Testis (tissue), 2 donors: Measurements from ENCODE around the gene SHISA4.

ENCODE experiments used
- POLR2A ChIP-seq: fragments of 450-650 bp; IDR thresholded peaks from one replicate; pipeline ENCODE4 v1.6.1; 2017; ENCODE audit warnings: antibody characterized with exemption, mild to moderate bottlenecking, moderate library complexity
- TF ChIP-seq, protein P1 (sequence below), 3 experiments: fragments of 450-650 bp in 2 of 3; fragments of 200-600 bp in 1 of 3; sonication (generic) in 1 of 3; IDR thresholded peaks; one replicate each; pipeline ENCODE4 v1.5.1; 2016 to 2019; ENCODE audit warnings: antibody characterized with exemption in 3 of 3, mild to moderate bottlenecking in 2 of 3, moderate library complexity in 1 of 3

DNA sequence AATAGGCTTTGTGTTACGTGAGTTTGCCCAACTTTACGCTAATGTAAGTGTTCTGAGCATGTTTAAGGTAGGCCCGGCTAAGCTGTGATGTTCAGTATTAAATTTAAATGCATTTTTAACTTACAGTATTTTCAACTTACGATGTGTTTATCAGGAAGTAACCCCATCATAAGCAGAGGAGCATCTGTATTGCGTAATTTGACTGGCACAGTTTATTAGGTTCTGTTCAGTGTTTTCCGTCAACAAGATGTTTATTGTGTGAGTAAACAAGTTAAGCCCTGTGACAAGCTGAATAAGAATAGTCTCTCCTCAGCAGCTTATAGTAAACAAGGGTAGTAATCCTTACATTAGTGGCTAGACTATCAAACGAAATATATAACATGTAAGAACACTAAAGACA, 27.2 kb upstream of the SHISA4 start:
- TF ChIP-seq, protein P1, sequence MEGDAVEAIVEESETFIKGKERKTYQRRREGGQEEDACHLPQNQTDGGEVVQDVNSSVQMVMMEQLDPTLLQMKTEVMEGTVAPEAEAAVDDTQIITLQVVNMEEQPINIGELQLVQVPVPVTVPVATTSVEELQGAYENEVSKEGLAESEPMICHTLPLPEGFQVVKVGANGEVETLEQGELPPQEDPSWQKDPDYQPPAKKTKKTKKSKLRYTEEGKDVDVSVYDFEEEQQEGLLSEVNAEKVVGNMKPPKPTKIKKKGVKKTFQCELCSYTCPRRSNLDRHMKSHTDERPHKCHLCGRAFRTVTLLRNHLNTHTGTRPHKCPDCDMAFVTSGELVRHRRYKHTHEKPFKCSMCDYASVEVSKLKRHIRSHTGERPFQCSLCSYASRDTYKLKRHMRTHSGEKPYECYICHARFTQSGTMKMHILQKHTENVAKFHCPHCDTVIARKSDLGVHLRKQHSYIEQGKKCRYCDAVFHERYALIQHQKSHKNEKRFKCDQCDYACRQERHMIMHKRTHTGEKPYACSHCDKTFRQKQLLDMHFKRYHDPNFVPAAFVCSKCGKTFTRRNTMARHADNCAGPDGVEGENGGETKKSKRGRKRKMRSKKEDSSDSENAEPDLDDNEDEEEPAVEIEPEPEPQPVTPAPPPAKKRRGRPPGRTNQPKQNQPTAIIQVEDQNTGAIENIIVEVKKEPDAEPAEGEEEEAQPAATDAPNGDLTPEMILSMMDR (IDR thresholded peaks at IDR 0.05) = no peak
- no peak for TF ChIP-seq POLR2A
